ENCODE data around the gene SYMPK.
"Not testable (repeated sequence)": the region's sequence is repeated elsewhere in the genome, so short reads cannot be mapped to it uniquely, and the experiment has no call there.

The SYMPK gene

DNA sequence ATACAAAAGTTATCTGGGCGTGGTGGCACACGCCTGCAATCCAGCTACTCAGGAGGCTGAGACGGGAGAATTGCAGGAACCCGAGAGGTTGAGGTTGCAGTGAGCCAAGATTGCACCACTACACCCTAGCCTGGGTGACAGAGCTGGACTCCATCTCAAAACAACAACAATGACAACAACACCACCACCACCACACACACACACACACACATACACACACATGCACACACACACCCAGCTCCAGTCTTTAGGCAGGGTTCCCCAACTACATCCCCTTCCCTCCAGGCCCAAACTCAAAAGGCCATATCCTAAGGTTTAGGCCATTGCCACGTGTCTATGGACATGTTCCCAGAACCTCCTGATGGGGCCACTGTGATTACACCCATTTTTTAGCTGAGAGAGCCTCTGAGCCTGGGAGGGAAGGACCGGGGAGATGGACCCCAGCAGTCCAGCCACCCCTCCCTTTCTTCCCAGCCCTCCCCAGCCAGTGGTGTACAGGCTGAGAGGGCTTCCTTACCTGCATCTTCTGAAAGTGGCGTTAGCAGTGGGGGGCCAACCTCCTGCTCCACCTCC is 61.3 kb downstream of the SYMPK start:
- H3K27ac ChIP-seq (replicated peaks), result no peak overlapping the region

DNA sequence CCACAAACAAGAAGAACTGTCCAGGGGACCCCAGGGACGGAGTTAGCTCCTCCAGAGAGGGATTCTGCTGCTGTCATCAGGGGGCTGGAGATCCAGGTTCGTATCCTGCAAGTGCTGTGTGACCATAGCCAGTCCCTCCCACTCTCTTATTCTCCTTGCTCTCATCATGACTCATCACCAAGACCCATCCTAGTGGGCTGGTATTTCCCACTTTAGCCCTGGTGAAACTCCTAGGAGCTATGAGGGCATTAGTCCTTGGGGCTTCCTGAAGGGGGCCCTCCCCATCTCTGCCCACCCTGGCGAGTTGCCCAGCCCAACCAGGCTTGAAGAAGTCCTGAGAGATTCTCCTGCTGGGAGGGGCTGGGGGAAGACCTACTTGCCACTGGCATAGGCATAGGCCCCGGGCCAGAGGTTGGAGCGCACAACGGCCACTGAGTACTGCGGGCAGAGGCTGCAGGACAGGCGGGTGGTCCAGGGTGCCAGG is 62.8 kb downstream of the SYMPK start:
- H3K27me3 ChIP-seq (ENCODE audit: insufficient read depth, poor library complexity, severe bottlenecking), result peaks cover 39% of the 10 kb centered on the region

More for the DNA sequence above, 61.3 kb downstream of the SYMPK start:
- H3K4me3 ChIP-seq (replicated peaks; ENCODE audit: insufficient read depth, low read length), result no peak overlapping the region
- TF ChIP-seq GABPA (IDR thresholded peaks at IDR 0.05; ENCODE audit: low read depth) (no peak), POLR2AphosphoS5 (IDR thresholded peaks at IDR 0.05; ENCODE audit: low read depth) (no peak), SPI1 (IDR thresholded peaks at IDR 0.05; ENCODE audit: borderline replicate concordance, low read depth) (no peak)
- TF ChIP-seq, protein P1, sequence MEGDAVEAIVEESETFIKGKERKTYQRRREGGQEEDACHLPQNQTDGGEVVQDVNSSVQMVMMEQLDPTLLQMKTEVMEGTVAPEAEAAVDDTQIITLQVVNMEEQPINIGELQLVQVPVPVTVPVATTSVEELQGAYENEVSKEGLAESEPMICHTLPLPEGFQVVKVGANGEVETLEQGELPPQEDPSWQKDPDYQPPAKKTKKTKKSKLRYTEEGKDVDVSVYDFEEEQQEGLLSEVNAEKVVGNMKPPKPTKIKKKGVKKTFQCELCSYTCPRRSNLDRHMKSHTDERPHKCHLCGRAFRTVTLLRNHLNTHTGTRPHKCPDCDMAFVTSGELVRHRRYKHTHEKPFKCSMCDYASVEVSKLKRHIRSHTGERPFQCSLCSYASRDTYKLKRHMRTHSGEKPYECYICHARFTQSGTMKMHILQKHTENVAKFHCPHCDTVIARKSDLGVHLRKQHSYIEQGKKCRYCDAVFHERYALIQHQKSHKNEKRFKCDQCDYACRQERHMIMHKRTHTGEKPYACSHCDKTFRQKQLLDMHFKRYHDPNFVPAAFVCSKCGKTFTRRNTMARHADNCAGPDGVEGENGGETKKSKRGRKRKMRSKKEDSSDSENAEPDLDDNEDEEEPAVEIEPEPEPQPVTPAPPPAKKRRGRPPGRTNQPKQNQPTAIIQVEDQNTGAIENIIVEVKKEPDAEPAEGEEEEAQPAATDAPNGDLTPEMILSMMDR (IDR thresholded peaks at IDR 0.05; ENCODE audit: insufficient read depth, low read length), result no peak
- TF ChIP-seq, protein P2, sequence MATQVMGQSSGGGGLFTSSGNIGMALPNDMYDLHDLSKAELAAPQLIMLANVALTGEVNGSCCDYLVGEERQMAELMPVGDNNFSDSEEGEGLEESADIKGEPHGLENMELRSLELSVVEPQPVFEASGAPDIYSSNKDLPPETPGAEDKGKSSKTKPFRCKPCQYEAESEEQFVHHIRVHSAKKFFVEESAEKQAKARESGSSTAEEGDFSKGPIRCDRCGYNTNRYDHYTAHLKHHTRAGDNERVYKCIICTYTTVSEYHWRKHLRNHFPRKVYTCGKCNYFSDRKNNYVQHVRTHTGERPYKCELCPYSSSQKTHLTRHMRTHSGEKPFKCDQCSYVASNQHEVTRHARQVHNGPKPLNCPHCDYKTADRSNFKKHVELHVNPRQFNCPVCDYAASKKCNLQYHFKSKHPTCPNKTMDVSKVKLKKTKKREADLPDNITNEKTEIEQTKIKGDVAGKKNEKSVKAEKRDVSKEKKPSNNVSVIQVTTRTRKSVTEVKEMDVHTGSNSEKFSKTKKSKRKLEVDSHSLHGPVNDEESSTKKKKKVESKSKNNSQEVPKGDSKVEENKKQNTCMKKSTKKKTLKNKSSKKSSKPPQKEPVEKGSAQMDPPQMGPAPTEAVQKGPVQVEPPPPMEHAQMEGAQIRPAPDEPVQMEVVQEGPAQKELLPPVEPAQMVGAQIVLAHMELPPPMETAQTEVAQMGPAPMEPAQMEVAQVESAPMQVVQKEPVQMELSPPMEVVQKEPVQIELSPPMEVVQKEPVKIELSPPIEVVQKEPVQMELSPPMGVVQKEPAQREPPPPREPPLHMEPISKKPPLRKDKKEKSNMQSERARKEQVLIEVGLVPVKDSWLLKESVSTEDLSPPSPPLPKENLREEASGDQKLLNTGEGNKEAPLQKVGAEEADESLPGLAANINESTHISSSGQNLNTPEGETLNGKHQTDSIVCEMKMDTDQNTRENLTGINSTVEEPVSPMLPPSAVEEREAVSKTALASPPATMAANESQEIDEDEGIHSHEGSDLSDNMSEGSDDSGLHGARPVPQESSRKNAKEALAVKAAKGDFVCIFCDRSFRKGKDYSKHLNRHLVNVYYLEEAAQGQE (IDR thresholded peaks at IDR 0.05; ENCODE audit: insufficient replicate concordance, low read depth), result no peak
- no peak for DNase-seq (ENCODE audit: low read depth in 1 of 2, low spot score in 1 of 2)
- peaks cover 30% of the 10 kb centered on the region for H3K27me3 ChIP-seq (ENCODE audit: insufficient read depth, poor library complexity, severe bottlenecking)

DNA sequence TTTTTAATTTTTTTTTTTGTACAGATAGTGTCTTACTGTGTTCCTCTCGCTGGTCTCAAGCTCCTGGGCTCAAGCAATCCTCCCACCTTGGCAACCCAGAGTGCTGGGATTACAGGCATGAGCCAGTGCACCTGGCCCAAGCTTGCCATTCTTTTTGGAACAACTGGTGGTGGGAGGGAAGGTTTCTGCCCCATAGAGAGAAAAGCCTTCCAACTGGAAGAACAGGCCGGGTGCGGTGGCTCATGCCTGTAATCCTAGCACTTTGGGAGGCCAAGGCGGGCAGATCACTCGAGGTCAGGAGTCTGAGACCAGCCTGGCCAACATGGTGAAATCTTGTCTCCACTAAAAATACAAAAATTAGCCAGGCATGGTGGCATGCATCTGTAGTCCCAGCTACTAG is 63.4 kb downstream of the SYMPK start:
- not testable (repeated sequence) for H3K27ac ChIP-seq (replicated peaks)

More for the DNA sequence above, 62.8 kb downstream of the SYMPK start:
- DNase-seq (ENCODE audit: low read depth in 1 of 2, low spot score in 1 of 2), result no peak
- Histone ChIP-seq H3K4me3 (replicated peaks; ENCODE audit: insufficient read depth, low read length) (no peak overlapping the region), H3K27ac (replicated peaks) (no peak overlapping the region)
- no peak for TF ChIP-seq SPI1 (IDR thresholded peaks at IDR 0.05; ENCODE audit: borderline replicate concordance, low read depth)
- TF ChIP-seq, protein P1 (IDR thresholded peaks at IDR 0.05; ENCODE audit: insufficient read depth, low read length), result no peak
- TF ChIP-seq, protein P2 (IDR thresholded peaks at IDR 0.05; ENCODE audit: insufficient replicate concordance, low read depth), result no peak
- TF ChIP-seq POLR2AphosphoS5 (IDR thresholded peaks at IDR 0.05; ENCODE audit: low read depth), result no peak
- no peak for TF ChIP-seq GABPA (IDR thresholded peaks at IDR 0.05; ENCODE audit: low read depth)

DNA sequence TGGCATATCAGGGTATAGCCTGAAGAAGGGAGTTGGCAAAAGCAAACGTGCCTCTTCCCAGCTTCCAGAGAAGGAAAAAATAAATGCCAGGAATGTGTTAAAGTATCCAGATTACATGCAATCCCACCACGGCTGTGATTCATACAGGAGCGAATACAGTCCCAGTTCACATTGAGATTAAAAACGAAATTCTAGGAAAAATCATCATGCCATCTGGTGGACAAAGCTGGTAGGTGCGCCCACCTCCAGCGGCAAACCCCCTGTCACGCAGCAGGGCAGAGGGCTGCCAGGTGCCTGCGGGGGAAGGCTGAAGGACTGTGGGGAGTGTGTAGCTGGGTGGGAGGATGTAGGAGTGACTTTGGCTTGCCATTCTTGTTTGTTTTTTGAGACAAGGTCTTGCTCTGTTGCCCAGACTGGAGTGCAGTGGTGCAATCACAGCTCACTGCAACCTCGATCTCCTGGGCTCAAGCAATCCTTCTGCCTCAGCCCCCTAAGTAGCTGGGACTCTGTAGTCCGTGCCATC is 63.9 kb downstream of the SYMPK start:
- peaks cover 42% of the 10 kb centered on the region for H3K27me3 ChIP-seq (ENCODE audit: insufficient read depth, poor library complexity, severe bottlenecking)
- no peak overlapping the region for H3K27ac ChIP-seq (replicated peaks)
- no peak for TF ChIP-seq GABPA (IDR thresholded peaks at IDR 0.05; ENCODE audit: low read depth)
- TF ChIP-seq, protein P1 (IDR thresholded peaks at IDR 0.05; ENCODE audit: insufficient read depth, low read length), result peak; percentile 73
- H3K4me3 ChIP-seq (replicated peaks; ENCODE audit: insufficient read depth, low read length), result no peak overlapping the region
- peak in 1 of 2 experiments; percentile 30 for DNase-seq (ENCODE audit: low read depth in 1 of 2, low spot score in 1 of 2)

More for the DNA sequence above, 63.4 kb downstream of the SYMPK start:
- peaks cover 42% of the 10 kb centered on the region for H3K27me3 ChIP-seq (ENCODE audit: insufficient read depth, poor library complexity, severe bottlenecking)
- not testable (repeated sequence) for DNase-seq (ENCODE audit: low read depth in 1 of 2, low spot score in 1 of 2); H3K4me3 ChIP-seq (replicated peaks; ENCODE audit: insufficient read depth, low read length)

All from HL-60 (cell line).